ACC112 (cell line): ENCODE results near the gene HSD17B1.
A peak's percentile ranks its signal among the peaks of the same experiment; 100 is the strongest.
"Not testable (repeated sequence)": the region's sequence is repeated elsewhere in the genome, so short reads cannot be mapped to it uniquely, and the experiment has no call there.

Experiments used
- H2AFZ ChIP-seq: fragments of 200-600 bp; sonication (generic); one replicate; pipeline ENCODE4 v1.6.0; 2017; ENCODE audit warnings: antibody characterized with exemption, low read length; ENCODE audit not compliant: unreplicated experiment
- H3K27ac ChIP-seq: fragments of 200-600 bp; sonication (generic); 2 replicates; pipeline ENCODE4 v1.5.1; 2014; ENCODE audit warnings: low read depth, mild to moderate bottlenecking, antibody characterized with exemption, low read length, moderate library complexity
- H3K27me3 ChIP-seq: fragments of 200-600 bp; sonication (generic); 2 replicates; pipeline ENCODE4 v1.6.1; 2014; ENCODE audit warnings: mild to moderate bottlenecking, antibody characterized with exemption, low read length, moderate library complexity, mixed read lengths; ENCODE audit not compliant: insufficient read depth
- H3K36me3 ChIP-seq: fragments of 200-600 bp; sonication (generic); 2 replicates; pipeline ENCODE4 v1.6.1; 2016; ENCODE audit warnings: mild to moderate bottlenecking, antibody characterized with exemption, low read length, moderate library complexity, mixed read lengths; ENCODE audit not compliant: insufficient read depth
- H3K4me1 ChIP-seq: fragments of 200-600 bp; sonication (generic); one replicate; pipeline ENCODE4 v1.6.1; 2016; ENCODE audit warnings: low read length, mixed read lengths; ENCODE audit not compliant: insufficient read depth, unreplicated experiment, control insufficient read depth
- H3K4me3 ChIP-seq: fragments of 200-600 bp; sonication (generic); 2 replicates; pipeline ENCODE4 v1.5.1; 2014; ENCODE audit warnings: mild to moderate bottlenecking, low read depth, low read length
- H3K79me2 ChIP-seq: fragments of 200-600 bp; sonication (generic); one replicate; pipeline ENCODE4 v1.6.0; 2016; ENCODE audit warnings: low read length; ENCODE audit not compliant: control insufficient read depth, unreplicated experiment, insufficient read depth

Gene HSD17B1

DNA sequence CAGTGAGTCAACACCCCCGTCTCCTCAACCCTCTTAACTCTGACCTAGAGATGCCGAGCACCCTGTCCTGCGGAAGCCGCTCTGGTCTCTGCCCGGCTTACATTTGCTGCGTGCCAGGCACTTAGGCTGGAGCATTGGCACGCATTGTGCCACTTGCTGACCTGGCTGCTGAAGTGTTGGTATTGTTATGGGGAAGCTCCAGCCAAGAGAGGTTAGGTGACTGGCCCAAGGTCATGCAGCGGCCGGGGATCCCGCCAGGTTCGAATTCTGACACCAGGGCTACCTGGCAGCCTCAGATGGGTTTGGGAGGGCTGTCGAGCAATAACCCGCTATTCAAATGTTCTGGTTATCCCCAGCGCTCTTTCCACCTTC lies 5.0 kb upstream of the HSD17B1 start:
- Histone ChIP-seq H2AFZ (no peak overlapping the region), H3K4me1 (no peaks in the 10 kb centered on the region), H3K79me2 (no peaks in the 10 kb centered on the region), H3K27me3 (no peaks in the 10 kb centered on the region), H3K36me3 (0 out of 2 replicates have a peak, but pooled peaks cover 5% of the 10 kb centered on the region), H3K27ac (no peak overlapping the region), H3K4me3 (no peak overlapping the region)

DNA sequence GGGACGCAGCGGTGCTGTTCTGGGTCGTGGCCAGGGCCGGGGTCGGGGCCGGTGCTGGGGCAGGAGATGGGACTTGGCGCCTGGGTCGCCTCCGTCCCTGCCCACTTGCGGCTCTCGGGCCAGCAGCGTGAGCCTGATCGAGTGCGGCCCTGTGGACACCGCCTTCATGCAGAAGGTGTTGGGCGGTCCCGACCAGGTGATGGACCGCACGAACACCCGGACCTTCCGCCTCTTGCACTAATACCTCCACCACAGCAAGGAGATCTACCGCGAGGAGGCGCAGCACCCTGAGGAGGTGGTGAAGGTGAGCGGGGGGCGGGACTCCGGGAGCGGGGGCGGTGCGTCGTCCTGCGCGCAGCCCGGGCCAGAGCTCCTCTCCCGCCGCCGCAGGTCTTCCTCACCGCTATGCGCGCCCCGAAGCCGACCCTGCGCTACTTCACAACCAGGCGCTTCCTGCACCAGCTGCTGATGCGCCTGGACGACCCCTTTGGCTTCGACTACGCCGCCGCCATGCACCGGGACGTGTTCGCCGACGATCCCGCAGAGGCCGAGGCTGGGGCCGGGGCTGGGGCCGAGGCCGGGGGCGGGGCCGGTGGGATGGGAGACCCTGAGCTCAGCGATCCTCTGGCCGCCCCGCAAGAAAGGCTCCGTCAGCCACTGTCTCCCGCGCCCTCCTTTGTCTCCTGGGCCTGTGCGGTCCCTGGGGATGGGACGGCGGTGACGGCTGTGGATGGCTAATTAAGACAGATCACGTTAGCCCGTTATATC lies 4.5 kb upstream of the HSD17B1 start:
- no peak overlapping the region; the same call in 1 of the 2 replicates for H3K4me3 ChIP-seq
- H3K4me1 ChIP-seq: no peaks in the 10 kb centered on the region
- peaks cover 5% of the 10 kb centered on the region for H3K79me2 ChIP-seq
- no peaks in the 10 kb centered on the region for H3K27me3 ChIP-seq
- no peak overlapping the region for H2AFZ ChIP-seq
- no peak overlapping the region for H3K27ac ChIP-seq
- H3K36me3 ChIP-seq: 0 out of 2 replicates have a peak, but pooled peaks cover 4% of the 10 kb centered on the region

DNA sequence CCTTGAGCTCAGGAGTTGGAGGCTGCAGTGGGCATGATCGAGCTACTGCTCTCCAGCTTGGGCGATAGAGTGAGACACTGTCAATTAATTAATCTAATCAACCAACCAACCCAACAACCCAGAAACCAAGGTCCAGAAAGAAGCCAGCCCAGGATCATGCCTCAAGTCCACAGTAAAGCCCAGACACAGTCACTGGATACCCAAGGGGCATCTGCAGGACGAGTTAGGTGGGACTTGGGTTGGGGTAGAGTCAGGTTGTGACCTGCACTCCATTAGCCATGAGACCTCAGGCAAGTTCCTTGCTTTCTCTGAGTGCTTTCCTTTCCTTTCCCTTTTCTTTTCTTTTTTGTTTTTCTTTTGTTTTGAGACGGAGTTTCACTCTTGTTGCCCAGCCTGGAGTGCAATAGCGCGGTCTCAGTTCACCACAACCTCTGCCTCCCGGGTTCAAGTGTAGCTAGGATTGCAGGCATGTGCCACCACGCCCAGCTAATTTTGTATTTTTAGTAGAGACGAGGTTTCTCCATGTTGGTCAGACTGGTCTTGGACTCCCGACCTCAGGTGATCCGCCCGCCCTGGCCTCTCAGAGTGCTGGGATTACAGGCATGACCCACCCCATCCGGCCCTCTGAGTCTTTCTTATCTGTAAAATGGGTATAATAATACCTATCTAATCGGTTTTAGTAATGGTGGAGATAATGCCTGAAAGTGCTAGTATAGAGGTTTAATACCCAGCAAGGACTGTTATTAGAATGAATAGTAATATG lies 3.5 kb upstream of the HSD17B1 start:
- H3K27me3 ChIP-seq: no peaks in the 10 kb centered on the region
- H3K36me3 ChIP-seq: no peaks in the 10 kb centered on the region
- peaks cover 7% of the 10 kb centered on the region for H3K4me1 ChIP-seq
- H3K27ac ChIP-seq: no peak overlapping the region
- H3K79me2 ChIP-seq: peaks cover 5% of the 10 kb centered on the region
- no peak overlapping the region for H3K4me3 ChIP-seq
- no peak overlapping the region for H2AFZ ChIP-seq

- Histone ChIP-seq H3K4me3 (peak overlapping the region; percentile 90), H3K27me3 (no peaks in the 10 kb centered on the region), H3K4me1 (peaks cover 7% of the 10 kb centered on the region), H2AFZ (no peak overlapping the region), H3K79me2 (peaks cover 5% of the 10 kb centered on the region), H3K27ac (no peak overlapping the region), H3K36me3 (no peaks in the 10 kb centered on the region)
Observed at GRCh38 chr17:42553161-42553818, 567 bp downstream of the HSD17B1 start.

- Histone ChIP-seq H3K4me1 (peaks cover 7% of the 10 kb centered on the region), H3K4me3 (peak overlapping the region; percentile 90), H3K27ac (no peak overlapping the region), H3K36me3 (no peaks in the 10 kb centered on the region), H3K79me2 (peaks cover 5% of the 10 kb centered on the region), H3K27me3 (no peaks in the 10 kb centered on the region), H2AFZ (no peak overlapping the region)
Observed at GRCh38 chr17:42553866-42554249, 1.1 kb downstream of the HSD17B1 start.

DNA sequence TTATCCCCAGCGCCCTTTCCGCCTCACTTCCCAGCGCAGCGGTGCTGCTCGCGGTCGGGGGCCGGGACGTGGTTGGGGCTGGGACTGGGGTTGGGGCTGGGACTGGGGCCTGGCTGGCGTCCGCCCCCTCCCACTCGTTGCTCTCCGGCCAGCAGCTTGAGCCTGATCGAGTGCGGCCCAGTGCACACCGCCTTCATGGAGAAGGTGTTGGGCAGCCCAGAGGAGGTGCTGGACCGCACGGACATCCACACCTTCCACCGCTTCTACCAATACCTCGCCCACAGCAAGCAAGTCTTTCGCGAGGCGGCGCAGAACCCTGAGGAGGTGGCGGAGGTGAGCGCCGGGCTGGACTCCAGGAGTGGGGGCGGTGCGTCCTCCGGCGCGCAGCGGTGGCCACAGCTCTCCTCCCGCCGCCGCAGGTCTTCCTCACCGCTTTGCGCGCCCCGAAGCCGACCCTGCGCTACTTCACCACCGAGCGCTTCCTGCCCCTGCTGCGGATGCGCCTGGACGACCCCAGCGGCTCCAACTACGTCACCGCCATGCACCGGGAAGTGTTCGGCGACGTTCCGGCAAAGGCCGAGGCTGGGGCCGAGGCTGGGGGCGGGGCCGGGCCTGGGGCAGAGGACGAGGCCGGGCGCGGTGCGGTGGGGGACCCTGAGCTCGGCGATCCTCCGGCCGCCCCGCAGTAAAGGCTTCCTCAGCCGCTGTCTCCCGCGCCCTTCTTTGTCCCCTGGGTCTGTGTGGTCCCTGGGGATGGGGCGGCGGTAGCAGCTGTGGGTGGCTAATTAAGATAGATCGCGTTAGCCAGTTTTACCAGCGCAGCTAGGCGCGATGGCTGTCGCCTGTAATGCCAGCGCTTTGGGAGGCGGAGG lies 1.8 kb downstream of the HSD17B1 start:
- Histone ChIP-seq H3K79me2 (peaks cover 5% of the 10 kb centered on the region), H2AFZ (peak overlapping the region; percentile 55), H3K27me3 (no peaks in the 10 kb centered on the region), H3K27ac (peak overlapping the region; percentile 21; the same call in 1 of the 2 replicates), H3K4me1 (peaks cover 7% of the 10 kb centered on the region), H3K4me3 (peak overlapping the region; percentile 90), H3K36me3 (no peaks in the 10 kb centered on the region)

GRCh38 chr17:42555122-42555622 lies 2.4 kb downstream of the HSD17B1 start:
- H3K4me1 ChIP-seq: peaks cover 7% of the 10 kb centered on the region
- H3K79me2 ChIP-seq: peaks cover 5% of the 10 kb centered on the region
- H2AFZ ChIP-seq: peak overlapping the region; percentile 55
- peak overlapping the region; percentile 21; the same call in 1 of the 2 replicates for H3K27ac ChIP-seq
- no peaks in the 10 kb centered on the region for H3K27me3 ChIP-seq
- H3K36me3 ChIP-seq: no peaks in the 10 kb centered on the region
- H3K4me3 ChIP-seq: peak overlapping the region; percentile 90

- not testable (repeated sequence) for H3K79me2 ChIP-seq, H3K27me3 ChIP-seq, H3K36me3 ChIP-seq, H3K27ac ChIP-seq, H3K4me3 ChIP-seq, H3K4me1 ChIP-seq, H2AFZ ChIP-seq
Observed at GRCh38 chr17:42555961-42556617, 3.4 kb downstream of the HSD17B1 start.

DNA sequence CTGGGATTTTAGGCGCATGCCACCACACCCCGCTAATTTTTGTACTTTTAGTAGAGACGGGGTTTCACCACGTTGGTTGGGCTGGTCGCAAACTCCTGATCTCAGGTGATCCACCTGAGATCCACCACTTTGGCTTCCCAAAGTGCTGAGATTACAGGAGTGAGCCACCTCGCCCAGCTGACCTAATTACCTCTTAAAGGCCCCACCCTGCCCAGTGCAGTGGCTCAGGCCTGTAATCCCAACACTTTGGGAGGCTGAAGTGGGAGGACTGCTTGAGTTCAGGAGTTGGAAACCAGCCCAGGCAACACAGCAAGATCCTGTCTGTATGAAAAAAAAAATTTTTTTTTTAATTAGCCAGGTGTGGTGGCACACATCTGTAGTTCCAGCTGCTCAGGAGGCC lies 6.4 kb downstream of the HSD17B1 start:
- Histone ChIP-seq H3K27ac (no peak overlapping the region), H3K4me1 (peaks cover 12% of the 10 kb centered on the region), H3K79me2 (peaks cover 33% of the 10 kb centered on the region)

More for the DNA sequence above, 6.4 kb downstream of the HSD17B1 start:
- Histone ChIP-seq H3K27me3 (no peaks in the 10 kb centered on the region), H3K36me3 (no peaks in the 10 kb centered on the region), H2AFZ (no peak overlapping the region), H3K4me3 (no peak overlapping the region)
